HepG2 (cell line): ENCODE data around the gene SBNO2. TPM values are rescaled to one million over a fixed set of nuclear protein-coding genes. Genes with fewer than 3 reads are reported as not detected.

Source experiments
- AKAP8 ChIP-seq: sonication (generic); formaldehyde crosslinking; IDR thresholded peaks from 2 replicates; pipeline ENCODE4 v1.5.1; 2020; ENCODE audit warnings: mild to moderate bottlenecking, missing genetic modification reagents
- ARNT2 ChIP-seq: sonication (generic); formaldehyde crosslinking; IDR thresholded peaks from 2 replicates; pipeline ENCODE4 v1.8.0; 2022; ENCODE audit warnings: mild to moderate bottlenecking, low read depth, missing genetic modification reagents, moderate library complexity
- ATF7-NPFF ChIP-seq: sonication (generic); formaldehyde crosslinking; IDR thresholded peaks from 2 replicates; pipeline ENCODE4 v1.8.1; 2023; ENCODE audit warnings: mild to moderate bottlenecking, low read depth, missing genetic modification reagents, moderate library complexity
- CCAR2 ChIP-seq: fragments of 200-400 bp; formaldehyde crosslinking; optimal IDR thresholded peaks from 2 replicates; pipeline ENCODE3; 2018; ENCODE audit warnings: low read depth, mild to moderate bottlenecking, low read length, moderate library complexity
- EEA1 ChIP-seq: sonication (generic); formaldehyde crosslinking; IDR thresholded peaks from 2 replicates; pipeline ENCODE4 v1.5.1; 2020; ENCODE audit warnings: mild to moderate bottlenecking, missing genetic modification reagents, borderline replicate concordance
- NFYC ChIP-seq: IDR thresholded peaks from 2 replicates; pipeline ENCODE4 v1.6.1; 2016; ENCODE audit warnings: missing genetic modification reagents, missing compliant biosample characterization
- NR2F6 ChIP-seq, 2 experiments: IDR thresholded peaks; 2 replicates each; pipeline ENCODE4 v1.6.1; 2016; ENCODE audit warnings: antibody characterized with exemption in 1 of 2, mild to moderate bottlenecking in 1 of 2
- PLRG1 ChIP-seq: fragments of 450-650 bp; conservative IDR thresholded peaks from 2 replicates; pipeline ENCODE4 v1.6.1; 2016
- SRF ChIP-seq: IDR thresholded peaks from 2 replicates; pipeline ENCODE4 v1.6.1; 2011; ENCODE audit warnings: mild to moderate bottlenecking, low read depth, low read length, moderate library complexity
- TARDBP ChIP-seq: sonication (generic); formaldehyde crosslinking; IDR thresholded peaks from 2 replicates; pipeline ENCODE4 v1.8.0; 2022; ENCODE audit warnings: mild to moderate bottlenecking, missing genetic modification reagents
- THAP7 ChIP-seq: sonication (generic); formaldehyde crosslinking; IDR thresholded peaks from 2 replicates; pipeline ENCODE4 v1.8.1; 2023; ENCODE audit warnings: mild to moderate bottlenecking, missing genetic modification reagents
- ZBTB7A ChIP-seq: sonication (generic); formaldehyde crosslinking; IDR thresholded peaks from 2 replicates; pipeline ENCODE4 v1.8.0; 2022; ENCODE audit warnings: mild to moderate bottlenecking, missing genetic modification reagents
- ZMYM3 ChIP-seq: sonication (generic); formaldehyde crosslinking; IDR thresholded peaks from 2 replicates; pipeline ENCODE4 v1.5.1; 2020; ENCODE audit warnings: mild to moderate bottlenecking, missing genetic modification reagents
- ZNF234 ChIP-seq: sonication (generic); formaldehyde crosslinking; conservative IDR thresholded peaks from 2 replicates; pipeline ENCODE4 v1.5.1; 2020; ENCODE audit warnings: mild to moderate bottlenecking, missing genetic modification reagents
- ZNF260 ChIP-seq: sonication (generic); formaldehyde crosslinking; IDR thresholded peaks from 2 replicates; pipeline ENCODE4 v1.4.0; 2020; ENCODE audit warnings: missing genetic modification reagents, low read depth, mild to moderate bottlenecking, borderline replicate concordance
- ZNF280B ChIP-seq: sonication (generic); formaldehyde crosslinking; IDR thresholded peaks from 2 replicates; pipeline ENCODE4 v1.5.0; 2020; ENCODE audit warnings: missing genetic modification reagents, mild to moderate bottlenecking, borderline replicate concordance
- ZNF333 ChIP-seq: sonication (generic); formaldehyde crosslinking; IDR thresholded peaks from 2 replicates; pipeline ENCODE4 v1.4.0; 2020; ENCODE audit warnings: mild to moderate bottlenecking, missing genetic modification reagents, borderline replicate concordance
- ZNF335 ChIP-seq: sonication (generic); formaldehyde crosslinking; IDR thresholded peaks from 2 replicates; pipeline ENCODE4 v1.4.0; 2020; ENCODE audit warnings: missing genetic modification reagents
- ZNF383 ChIP-seq: sonication (generic); formaldehyde crosslinking; IDR thresholded peaks from 2 replicates; pipeline ENCODE4 v1.4.0; 2020; ENCODE audit warnings: missing genetic modification reagents, mild to moderate bottlenecking, borderline replicate concordance
- ZNF451 ChIP-seq: sonication (generic); formaldehyde crosslinking; IDR thresholded peaks from 2 replicates; pipeline ENCODE4 v1.5.0; 2020; ENCODE audit warnings: mild to moderate bottlenecking, missing genetic modification reagents
- ZNF652 ChIP-seq: IDR thresholded peaks from 2 replicates; pipeline ENCODE4 v1.6.1; 2016; ENCODE audit warnings: low read depth, borderline replicate concordance
- polyA plus RNA-seq, 8 experiments: library from polyadenylated mRNA; depleted of rRNA in 3 of 8; stranded (reverse) in 7 of 8; unstranded in 1 of 8; fragments of >200 nt; fragmentation: Illumina TruSeq in 4 of 8; extraction: Trizol in 4 of 8; gene quantifications; 2 replicates each; pipeline versions ENCODE4 v1.2.1 to v1.2.3, GENCODE V29; 2011 to 2016; ENCODE audit warnings: low read depth in 4 of 8, missing spikeins in 1 of 8, mixed read lengths in 1 of 8; ENCODE audit not compliant: insufficient read depth in 1 of 8
- total RNA-seq, 5 experiments: library from RNA; depleted of rRNA; stranded (reverse); fragments of >200 nt; fragmentation: Illumina TruSeq; extraction: Trizol; gene quantifications; 2 replicates each; pipeline ENCODE4 v1.2.3, GENCODE V29; 2016; ENCODE audit warnings: low read depth in 1 of 5
- TF ChIP-seq, protein P1 (sequence below), 2 experiments: sonication (generic) in 1 of 2; formaldehyde crosslinking in 1 of 2; IDR thresholded peaks; 2 replicates each; pipeline versions ENCODE4 v1.5.1 to v1.6.1; 2011 to 2020; ENCODE audit warnings: borderline replicate concordance in 1 of 2, low read depth in 1 of 2, low read length in 1 of 2, mild to moderate bottlenecking in 1 of 2, missing genetic modification reagents in 1 of 2, moderate library complexity in 1 of 2

The SBNO2 gene
- total and polyA plus RNA-seq, 2 of the 13 experiments (the other 11 are each of a cell fraction or from before 2014, with no cell fraction given) = 8.6 to 10.4 TPM

- TF ChIP-seq, protein P1, sequence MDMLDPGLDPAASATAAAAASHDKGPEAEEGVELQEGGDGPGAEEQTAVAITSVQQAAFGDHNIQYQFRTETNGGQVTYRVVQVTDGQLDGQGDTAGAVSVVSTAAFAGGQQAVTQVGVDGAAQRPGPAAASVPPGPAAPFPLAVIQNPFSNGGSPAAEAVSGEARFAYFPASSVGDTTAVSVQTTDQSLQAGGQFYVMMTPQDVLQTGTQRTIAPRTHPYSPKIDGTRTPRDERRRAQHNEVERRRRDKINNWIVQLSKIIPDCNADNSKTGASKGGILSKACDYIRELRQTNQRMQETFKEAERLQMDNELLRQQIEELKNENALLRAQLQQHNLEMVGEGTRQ (IDR thresholded peaks at IDR 0.05; ENCODE audit: low read depth, low read length) = peak; percentile 87
- TF ChIP-seq, protein P1 (CRISPR knock-in tag; IDR thresholded peaks at IDR 0.05; ENCODE audit: borderline replicate concordance) = peak; percentile 92
- TF ChIP-seq SRF (no peak; the same call in 1 of the 2 replicates), NFYC (CRISPR knock-in tag) (no peak), TARDBP (peak; percentile 90), ZNF451 (CRISPR knock-in tag) (no peak), ATF7-NPFF (CRISPR knock-in tag) (peak; percentile 37; the same call in 1 of the 2 replicates), ZNF383 (CRISPR knock-in tag) (peak; percentile 99), NR2F6 (IDR thresholded peaks at IDR 0.05) (peak; percentile 77), NR2F6 (CRISPR knock-in tag; IDR thresholded peaks at IDR 0.05) (peak; percentile 58; the same call in 1 of the 2 replicates), THAP7 (CRISPR knock-in tag) (peak; percentile 66; the same call in 1 of the 2 replicates), PLRG1 (no peak), AKAP8 (0 out of 2 replicates have a peak, but pooled peaks have one; percentile 41), ZBTB7A (CRISPR knock-in tag) (peak; percentile 29; the same call in 1 of the 2 replicates), EEA1 (CRISPR knock-in tag) (no peak; the same call in 1 of the 2 replicates), ARNT2 (CRISPR knock-in tag) (no peak), ZNF260 (CRISPR knock-in tag) (no peak), ZNF234 (CRISPR knock-in tag) (no peak), ZNF280B (CRISPR knock-in tag) (no peak), ZNF652 (no peak), ZNF335 (CRISPR knock-in tag) (peak; percentile 60; the same call in 1 of the 2 replicates), ZNF333 (CRISPR knock-in tag) (peak; percentile 82; the same call in 1 of the 2 replicates), CCAR2 (peak; percentile 34), ZMYM3 (CRISPR knock-in tag) (peak; percentile 99)
These were observed 75.7 kb downstream of the SBNO2 start (continued) for GRCh38 chr19:1098177-1099051.
